SK-N-SH treated with all-trans-retinoic acid at 6 μM for 48 hours (cell line): ENCODE data around the gene ZNF446.

Experiments used
- BACH2 ChIP-seq: fragments of 250-450 bp; sonication (Bioruptor Pico); IDR thresholded peaks from 2 replicates; pipeline ENCODE4 v1.9.0; 2021; ENCODE audit warnings: mild to moderate bottlenecking, borderline replicate concordance
- RARB ChIP-seq: fragments of 250-450 bp; sonication (Bioruptor Pico); IDR thresholded peaks from 2 replicates; pipeline ENCODE4 v1.8.0; 2021; ENCODE audit warnings: mild to moderate bottlenecking, moderate library complexity

GRCh38 chr19:58519355-58520256, 43.5 kb downstream of the ZNF446 start, which contains the start of gene ZBTB45:
- TF ChIP-seq RARB: no peak
- TF ChIP-seq BACH2 (CRISPR knock-in tag): no peak
